ENCODE data around the gene FAM151A. TPM values are rescaled to one million over a fixed set of nuclear protein-coding genes. Genes with fewer than 3 reads are reported as not detected.

Gene FAM151A
- total and polyA plus RNA-seq, 2 donors (not counting 3 experiments of a cell fraction or from before 2014, with no cell fraction given), result not detected

- H3K36me3 ChIP-seq (ENCODE audit: control insufficient read depth in 2 of 2, extremely low read depth in 1 of 2, insufficient read depth in 2 of 2, low read length in 2 of 2), result no peaks in the 10 kb centered on the region
- DNase-seq (ENCODE audit: low read depth, low spot score) (no peak), FAIRE-seq (no peak)
- H3K4me2 ChIP-seq (ENCODE audit: insufficient read depth, low read length), result no peak overlapping the region
- H3K79me2 ChIP-seq (ENCODE audit: control insufficient read depth, insufficient read depth, low read length), result no peaks in the 10 kb centered on the region
- no peak overlapping the region for H3K4me3 ChIP-seq (replicated peaks in 1 of 3; ENCODE audit: insufficient read depth in 1 of 3, low read depth in 1 of 3, low read length in 3 of 3)
- CTCF ChIA-PET, result no interaction called here
- H3K9ac ChIP-seq (replicated peaks; ENCODE audit: extremely low read depth, insufficient read depth, low read length), result no peak overlapping the region
- H3K9me3 ChIP-seq (replicated peaks; ENCODE audit: control insufficient read depth, insufficient read depth, low read length), result no peaks in the 10 kb centered on the region
- no peaks in the 10 kb centered on the region for H4K20me1 ChIP-seq (replicated peaks; ENCODE audit: control insufficient read depth, extremely low read depth, insufficient read depth, low read length)
- intact Hi-C loops (cut with micrococcal nuclease) (no loop called here), dilution Hi-C loops (cut with MboI; ENCODE audit: extremely low pct_ligation_motif_present, low sequenced_read_pairs) (no loop called here)
- H3K27ac ChIP-seq (ENCODE audit: insufficient read depth, low read depth, low read length), result no peak overlapping the region
- no peak for TF ChIP-seq JUN (IDR thresholded peaks at IDR 0.05; ENCODE audit: borderline replicate concordance, insufficient read depth, insufficient read length, low read depth)
- TF ChIP-seq POLR2A (IDR thresholded peaks at IDR 0.05; ENCODE audit: low read depth, low read length), result no peak
- no peak for TF ChIP-seq GATA2 (IDR thresholded peaks at IDR 0.05; ENCODE audit: insufficient read depth, insufficient read length, low read depth, low read length)
- TF ChIP-seq MYC (IDR thresholded peaks at IDR 0.05; ENCODE audit: low read depth, low read length), result no peak
- no peak for TF ChIP-seq EZH2 (IDR thresholded peaks at IDR 0.05; ENCODE audit: borderline replicate concordance, low read depth, low read length, severe bottlenecking)
- TF ChIP-seq FOS (IDR thresholded peaks at IDR 0.05; ENCODE audit: borderline replicate concordance, insufficient read depth, low read length), result no peak
- no peak for TF ChIP-seq POLR2AphosphoS5 (IDR thresholded peaks at IDR 0.05; ENCODE audit: insufficient read depth, low read depth, low read length)
- no peak for TF ChIP-seq MAX (IDR thresholded peaks at IDR 0.05; ENCODE audit: insufficient read depth, insufficient read length)
- TF ChIP-seq CTCF (IDR thresholded peaks at IDR 0.05; ENCODE audit: extremely low read depth in 1 of 2, insufficient read depth in 1 of 2, low read depth in 1 of 2, low read length in 2 of 2), result no peak
- H3K27me3 ChIP-seq (ENCODE audit: control insufficient read depth in 2 of 2, insufficient read depth in 2 of 2, low read length in 2 of 2), result no peaks in the 10 kb centered on the region
- H3K9me1 ChIP-seq (replicated peaks; ENCODE audit: control insufficient read depth, extremely low read depth, insufficient read depth, low read length), result no peaks in the 10 kb centered on the region
- no peaks in the 10 kb centered on the region for H3K4me1 ChIP-seq (ENCODE audit: control insufficient read depth, extremely low read depth, insufficient read depth, low read length)
- no TSS peak for BruUV-seq (replicated peaks)
- POLR2A ChIA-PET, result no interaction called here
- no peak overlapping the region for H2AFZ ChIP-seq (ENCODE audit: low read depth, low read length)
Observed at GRCh38 chr1:54583307-54583686, 40.0 kb downstream of the FAM151A start.

All from endothelial cell of umbilical vein (primary cell).